HG02763 (cell line): ENCODE results near the gene TRABD.

Experiments used
- ATAC-seq: cut with Tn5 transposase; IDR thresholded peaks from one replicate; pipeline ENCODE4 v1.9.1; 2021; ENCODE audit warnings: mild to moderate bottlenecking, moderate library complexity; ENCODE audit not compliant: unreplicated experiment

The TRABD gene

DNA sequence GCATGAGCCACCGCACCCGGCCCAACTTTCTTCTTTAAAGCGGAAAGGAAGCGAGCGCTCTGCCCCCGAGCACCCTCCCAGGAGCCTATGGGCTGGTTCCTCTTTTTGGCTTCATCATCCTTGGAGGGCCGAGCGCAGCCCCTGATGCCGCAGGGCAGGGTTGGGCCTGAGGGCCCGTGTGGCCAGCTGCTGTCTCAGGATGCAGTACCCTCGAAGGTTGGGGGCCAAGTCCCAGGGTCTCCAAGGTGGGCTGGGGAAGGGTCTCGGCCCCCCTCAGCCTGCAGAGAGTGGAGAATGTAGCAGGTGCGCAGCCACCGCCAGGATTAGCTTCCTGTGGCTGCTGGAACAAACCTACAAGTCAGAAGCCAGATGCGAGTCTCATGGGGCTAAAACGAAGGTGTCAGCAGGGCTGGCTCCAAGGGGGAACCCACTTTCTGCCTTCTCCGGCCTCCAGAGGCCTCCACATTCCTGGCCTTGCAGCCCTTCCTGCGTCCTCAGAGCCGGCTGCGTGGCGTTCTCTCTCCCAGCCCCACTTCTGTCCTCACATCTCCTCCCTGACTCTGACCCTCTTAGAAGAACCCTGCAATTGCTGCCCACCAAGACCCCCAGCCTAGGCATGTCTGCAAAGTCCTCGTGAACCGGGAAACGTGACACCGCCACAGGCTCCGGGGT lies 12.3 kb upstream of the TRABD start:
- ATAC-seq, result no peak

DNA sequence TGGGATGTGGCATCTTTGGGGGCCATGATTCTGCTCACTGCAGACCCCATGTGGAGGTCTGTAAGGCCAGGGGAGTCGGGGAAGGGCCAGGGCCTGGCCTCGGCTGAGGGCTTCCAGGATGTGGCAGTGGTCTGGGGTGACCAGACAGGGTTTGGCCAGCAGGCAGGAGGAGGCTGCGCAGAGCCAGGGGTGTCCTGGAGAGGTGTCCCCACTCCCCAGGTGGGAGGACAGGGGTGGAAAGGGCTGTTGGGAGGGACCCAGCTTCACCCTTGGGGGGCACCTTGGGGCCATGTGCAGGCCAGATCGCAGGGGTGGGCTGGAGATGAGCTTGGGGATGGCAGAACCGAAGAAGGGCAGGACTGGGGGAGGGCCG lies 11.7 kb upstream of the TRABD start:
- no peak for ATAC-seq

- no peak for ATAC-seq
Observed at GRCh38 chr22:50174382-50175190, 11.1 kb upstream of the TRABD start.

GRCh38 chr22:50175191-50175461 lies 10.6 kb upstream of the TRABD start:
- ATAC-seq, result no peak

DNA sequence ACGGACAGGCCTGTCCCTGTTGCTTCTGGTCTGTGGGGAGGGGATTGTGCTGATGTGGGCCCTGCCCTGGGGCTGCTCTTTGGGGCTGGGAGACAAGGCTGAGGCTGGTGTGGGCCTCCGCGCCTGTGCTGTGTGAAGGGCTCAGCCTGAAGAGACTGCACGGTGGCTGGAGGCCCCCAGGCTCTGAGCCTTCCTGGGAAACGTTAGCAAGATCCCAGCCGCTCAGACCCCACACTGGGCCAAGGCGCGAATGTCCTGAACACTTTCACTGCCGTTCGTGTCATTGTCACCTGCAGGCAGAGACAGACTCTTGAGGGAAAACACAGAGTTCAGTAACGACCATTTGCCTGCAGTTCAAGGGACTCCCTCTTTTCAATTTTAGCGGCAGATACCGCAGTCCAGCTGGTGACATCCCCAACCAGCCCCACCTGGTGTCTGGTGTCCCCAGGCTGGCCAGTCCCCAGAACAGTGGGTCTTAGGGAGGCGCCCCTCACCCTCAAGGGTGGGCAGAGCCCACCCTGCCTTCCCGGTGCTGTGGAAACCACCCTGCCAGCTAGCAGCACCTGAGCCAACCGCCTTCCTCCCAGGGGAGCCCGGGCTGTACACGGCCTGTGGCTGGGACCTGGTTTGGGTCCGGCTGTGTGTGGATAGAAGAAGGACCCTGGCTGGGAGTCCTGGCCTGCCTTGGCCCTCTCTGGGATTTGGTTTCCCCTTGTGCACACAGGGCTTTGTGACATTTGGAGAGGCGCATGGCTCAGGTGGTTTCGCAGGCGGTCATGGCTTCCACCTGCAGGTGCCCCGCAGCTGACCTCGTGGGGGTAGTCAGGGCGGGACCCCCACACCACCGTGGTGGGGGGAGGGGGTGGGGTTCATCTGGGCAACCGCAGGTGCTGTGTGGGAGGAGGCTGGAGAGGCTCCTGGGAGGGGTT lies 9.5 kb upstream of the TRABD start:
- ATAC-seq, result no peak

- ATAC-seq, result no peak
Observed at GRCh38 chr22:50176850-50177536, 8.7 kb upstream of the TRABD start.

GRCh38 chr22:50177537-50178470 lies 7.9 kb upstream of the TRABD start:
- ATAC-seq, result no peak

GRCh38 chr22:50178471-50178864 lies 7.2 kb upstream of the TRABD start:
- no peak for ATAC-seq

GRCh38 chr22:50178871-50179869 lies 6.5 kb upstream of the TRABD start:
- ATAC-seq, result no peak

- no peak for ATAC-seq
Observed at GRCh38 chr22:50179937-50180726, 5.6 kb upstream of the TRABD start.

- ATAC-seq, result no peak
Observed at GRCh38 chr22:50180727-50181521, 4.8 kb upstream of the TRABD start.

- ATAC-seq, result no peak
Observed at GRCh38 chr22:50182176-50183081, 3.3 kb upstream of the TRABD start.

DNA sequence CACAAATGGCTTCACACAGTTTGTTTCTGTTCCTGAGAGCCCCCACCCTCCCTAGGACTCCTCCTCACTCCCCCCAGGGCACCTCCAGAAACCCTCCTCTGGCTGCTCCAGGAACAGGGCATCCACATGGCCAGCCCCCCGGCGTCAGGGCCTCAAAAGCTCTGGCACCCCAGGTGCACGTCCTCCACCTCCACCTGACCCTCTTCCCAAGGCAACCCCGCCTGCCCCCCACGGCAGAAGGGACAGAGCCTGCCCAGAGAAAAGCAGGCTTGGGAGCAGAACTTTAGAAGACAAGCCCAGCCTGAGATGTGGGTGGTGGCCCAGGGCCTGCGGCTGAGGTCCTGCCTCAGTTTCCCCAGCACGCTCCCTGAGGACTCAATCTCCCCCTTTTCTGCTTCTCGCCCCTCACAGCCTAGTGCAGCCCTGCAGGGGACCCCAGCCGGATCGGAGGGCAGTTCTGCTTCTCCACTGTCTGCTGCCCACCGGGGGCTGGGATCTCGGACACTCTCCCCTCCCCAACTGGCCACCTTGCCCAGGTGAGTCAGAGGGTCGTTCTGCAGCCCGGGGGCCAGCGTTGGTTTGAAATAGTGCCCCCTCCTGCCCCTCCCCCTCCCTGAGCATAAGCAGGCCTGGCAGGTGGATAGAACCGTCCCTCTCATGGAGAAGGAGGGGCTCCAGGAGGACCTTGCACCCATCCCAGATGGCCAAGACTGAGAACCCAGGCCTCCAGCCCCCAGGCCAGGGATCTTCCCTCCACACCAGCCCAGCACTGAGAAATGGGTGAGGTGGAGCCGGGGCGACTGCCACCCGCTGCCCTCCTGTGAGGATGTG lies 2.4 kb upstream of the TRABD start:
- ATAC-seq, result no peak

DNA sequence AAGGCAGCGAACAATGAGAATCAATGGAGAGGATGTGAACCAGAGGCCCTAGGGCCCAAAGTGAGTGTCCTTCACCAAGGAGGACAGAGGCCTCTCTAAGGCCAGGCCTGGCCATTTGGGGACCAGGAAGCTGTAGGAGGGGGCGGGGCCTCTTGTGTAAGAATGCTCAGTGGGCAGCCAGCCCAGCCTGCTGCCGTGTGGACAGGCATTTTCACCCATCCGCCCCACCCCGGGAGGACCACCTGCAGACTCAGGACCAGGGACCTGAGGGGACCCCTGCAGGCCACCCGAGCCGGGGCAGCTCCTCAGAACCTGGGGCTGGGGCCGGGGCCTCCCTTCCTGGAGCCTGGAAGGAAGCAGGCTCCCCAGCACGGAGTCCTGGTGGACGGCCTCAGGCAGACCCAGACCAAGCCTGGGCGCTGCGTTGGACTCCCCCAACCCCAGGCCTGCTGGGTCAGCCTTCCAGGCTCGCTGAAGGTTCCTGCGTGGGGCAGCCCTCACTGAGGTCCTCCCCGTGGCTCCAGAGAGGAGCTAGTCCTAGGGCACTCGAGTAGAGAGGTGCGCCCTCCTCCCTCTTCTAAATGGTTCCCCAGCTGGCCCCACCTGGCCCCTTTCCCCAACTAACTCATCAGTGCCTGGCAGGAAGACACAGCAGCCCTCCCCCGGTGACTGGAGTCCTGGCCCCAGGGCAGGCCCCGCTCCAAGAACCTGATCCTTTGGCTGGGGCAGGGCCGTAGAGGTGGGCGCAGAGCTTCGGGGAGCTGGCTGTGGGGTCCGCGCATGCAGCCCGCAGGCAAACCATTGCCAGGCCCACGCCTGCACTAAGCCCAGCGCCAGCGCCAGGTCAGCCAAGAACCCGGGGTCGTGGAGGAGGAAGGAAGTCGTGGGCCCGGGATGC lies 1.5 kb upstream of the TRABD start:
- ATAC-seq, result no peak
